Measurements from ENCODE around the gene DLG1.
A peak's percentile ranks its signal among the peaks of the same experiment; 100 is the strongest.

The DLG1 gene

DNA sequence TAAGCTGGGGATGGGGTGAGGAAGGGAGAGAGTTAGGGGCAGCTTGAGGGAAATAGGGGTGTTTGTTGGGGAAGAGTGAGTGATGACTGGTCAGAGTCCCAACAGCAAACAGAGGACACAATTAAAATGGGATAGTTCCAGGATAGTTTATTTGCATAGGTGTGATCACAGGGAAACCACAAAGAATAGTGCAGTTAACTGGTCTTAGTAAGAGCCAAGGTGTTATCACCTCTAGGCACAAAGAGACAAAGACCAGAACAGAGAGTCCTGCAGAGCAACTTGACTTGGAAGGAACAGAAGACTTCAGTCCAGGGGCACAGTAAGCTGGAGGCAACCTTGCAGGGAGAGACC, 42.1 kb upstream of the DLG1 start:
- no peak overlapping the region for H3K4me3 ChIP-seq (ENCODE audit: low read length)
- no peak for DNase-seq (ENCODE audit: low read depth)
- TF ChIP-seq, protein P1, sequence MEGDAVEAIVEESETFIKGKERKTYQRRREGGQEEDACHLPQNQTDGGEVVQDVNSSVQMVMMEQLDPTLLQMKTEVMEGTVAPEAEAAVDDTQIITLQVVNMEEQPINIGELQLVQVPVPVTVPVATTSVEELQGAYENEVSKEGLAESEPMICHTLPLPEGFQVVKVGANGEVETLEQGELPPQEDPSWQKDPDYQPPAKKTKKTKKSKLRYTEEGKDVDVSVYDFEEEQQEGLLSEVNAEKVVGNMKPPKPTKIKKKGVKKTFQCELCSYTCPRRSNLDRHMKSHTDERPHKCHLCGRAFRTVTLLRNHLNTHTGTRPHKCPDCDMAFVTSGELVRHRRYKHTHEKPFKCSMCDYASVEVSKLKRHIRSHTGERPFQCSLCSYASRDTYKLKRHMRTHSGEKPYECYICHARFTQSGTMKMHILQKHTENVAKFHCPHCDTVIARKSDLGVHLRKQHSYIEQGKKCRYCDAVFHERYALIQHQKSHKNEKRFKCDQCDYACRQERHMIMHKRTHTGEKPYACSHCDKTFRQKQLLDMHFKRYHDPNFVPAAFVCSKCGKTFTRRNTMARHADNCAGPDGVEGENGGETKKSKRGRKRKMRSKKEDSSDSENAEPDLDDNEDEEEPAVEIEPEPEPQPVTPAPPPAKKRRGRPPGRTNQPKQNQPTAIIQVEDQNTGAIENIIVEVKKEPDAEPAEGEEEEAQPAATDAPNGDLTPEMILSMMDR (conservative IDR thresholded peaks at IDR 0.05; ENCODE audit: low read length): no peak

DNA sequence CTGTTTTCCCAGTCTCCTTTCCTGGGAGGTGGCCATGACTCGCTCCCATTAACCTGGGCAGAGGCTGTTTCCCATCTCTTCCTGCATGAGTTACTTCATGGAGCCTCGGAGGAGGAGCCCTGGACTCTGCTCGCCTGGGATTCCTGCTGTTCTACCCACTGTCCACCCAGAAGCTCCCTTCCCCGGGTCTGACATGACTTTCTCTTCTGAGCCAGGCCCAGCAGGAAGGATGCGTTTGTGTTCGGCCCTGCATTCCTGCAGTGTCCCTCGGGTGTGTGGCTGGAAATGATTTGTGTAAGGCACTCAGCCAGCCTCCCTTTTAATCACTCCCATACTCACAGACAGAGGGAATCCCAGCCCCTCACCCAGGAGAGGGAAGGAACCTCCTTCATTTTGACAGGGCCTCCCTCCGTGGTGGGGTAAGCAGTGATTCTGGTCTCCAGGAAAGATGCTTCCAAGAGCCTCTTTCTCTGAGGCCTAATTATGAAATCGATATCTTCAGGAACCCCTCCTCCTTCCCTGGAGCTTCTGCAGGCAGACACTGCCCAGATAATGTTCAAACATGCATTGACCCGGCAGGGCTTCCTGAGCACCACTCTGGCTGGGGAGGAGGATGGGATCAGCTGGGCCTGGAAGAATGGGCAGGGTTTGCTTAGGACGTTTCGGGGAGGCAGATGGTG, 41.6 kb upstream of the DLG1 start:
- no peak overlapping the region; the same call in 1 of the 2 replicates for H3K4me3 ChIP-seq (ENCODE audit: low read length)
- TF ChIP-seq, protein P1 (conservative IDR thresholded peaks at IDR 0.05; ENCODE audit: low read length): no peak
- peak; percentile 86 for DNase-seq (ENCODE audit: low read depth)

DNA sequence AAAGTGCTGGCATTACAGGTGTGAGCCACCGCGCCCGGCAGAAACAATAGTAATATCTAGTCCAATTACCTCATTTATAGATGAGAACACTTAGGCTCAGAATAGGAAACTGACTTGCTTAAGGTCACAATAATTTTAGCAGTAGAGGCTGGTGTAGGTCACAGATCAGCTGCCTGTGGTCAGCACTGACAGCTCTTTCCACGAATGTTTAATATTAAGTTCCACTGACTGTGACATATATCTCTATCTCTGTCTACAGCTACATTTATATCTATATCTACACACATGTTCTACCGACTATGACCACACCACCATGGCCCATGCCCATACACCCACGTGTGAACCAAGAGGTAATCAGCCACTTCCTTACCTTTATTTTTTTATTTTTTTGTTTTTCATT, 40.2 kb upstream of the DLG1 start:
- no peak overlapping the region for H3K4me3 ChIP-seq (ENCODE audit: low read length)
- TF ChIP-seq, protein P1 (conservative IDR thresholded peaks at IDR 0.05; ENCODE audit: low read length): no peak
- DNase-seq (ENCODE audit: low read depth): no peak

- H3K4me3 ChIP-seq (ENCODE audit: low read length): no peak overlapping the region
- DNase-seq (ENCODE audit: low read depth): no peak
- TF ChIP-seq, protein P1 (conservative IDR thresholded peaks at IDR 0.05; ENCODE audit: low read length): no peak
These were observed 39.2 kb upstream of the DLG1 start for GRCh38 chr3:197337656-197338055.

GRCh38 chr3:197337214-197337613, 38.8 kb upstream of the DLG1 start:
- TF ChIP-seq, protein P1 (conservative IDR thresholded peaks at IDR 0.05; ENCODE audit: low read length): no peak
- H3K4me3 ChIP-seq (ENCODE audit: low read length): no peak overlapping the region

DNA sequence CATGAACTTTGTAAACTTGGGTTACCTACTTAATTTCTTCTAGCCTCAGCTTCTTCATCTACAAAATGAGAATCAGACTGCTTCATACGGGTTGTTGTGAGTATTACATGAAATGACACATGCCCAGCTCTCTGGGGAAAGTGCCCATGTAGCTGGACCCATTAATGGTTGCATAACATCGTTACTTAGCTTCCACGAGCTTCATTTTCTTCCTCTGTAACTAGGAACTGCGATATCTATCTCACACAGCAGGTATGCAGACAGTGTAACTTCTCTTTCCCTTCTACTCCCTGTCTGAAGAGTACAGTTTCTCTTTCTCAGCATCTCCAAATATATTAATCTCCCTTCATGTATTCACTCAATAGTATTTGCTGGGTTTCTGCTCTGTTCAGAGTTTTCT, 37.9 kb upstream of the DLG1 start:
- no peak for DNase-seq (ENCODE audit: low read depth)
- H3K4me3 ChIP-seq (ENCODE audit: low read length): no peak overlapping the region
- TF ChIP-seq, protein P1 (conservative IDR thresholded peaks at IDR 0.05; ENCODE audit: low read length): no peak

More at GRCh38 chr3:197337214-197337613, 38.8 kb upstream of the DLG1 start:
- no peak for DNase-seq (ENCODE audit: low read depth)

- H3K4me3 ChIP-seq (ENCODE audit: low read length): no peak overlapping the region
- DNase-seq (ENCODE audit: low read depth): no peak
- TF ChIP-seq, protein P1 (conservative IDR thresholded peaks at IDR 0.05; ENCODE audit: low read length): no peak
These were observed 37.2 kb upstream of the DLG1 start for GRCh38 chr3:197335428-197336132.
